ENCODE measurements around the gene TNFRSF6B.

TNFRSF6B gene

DNA sequence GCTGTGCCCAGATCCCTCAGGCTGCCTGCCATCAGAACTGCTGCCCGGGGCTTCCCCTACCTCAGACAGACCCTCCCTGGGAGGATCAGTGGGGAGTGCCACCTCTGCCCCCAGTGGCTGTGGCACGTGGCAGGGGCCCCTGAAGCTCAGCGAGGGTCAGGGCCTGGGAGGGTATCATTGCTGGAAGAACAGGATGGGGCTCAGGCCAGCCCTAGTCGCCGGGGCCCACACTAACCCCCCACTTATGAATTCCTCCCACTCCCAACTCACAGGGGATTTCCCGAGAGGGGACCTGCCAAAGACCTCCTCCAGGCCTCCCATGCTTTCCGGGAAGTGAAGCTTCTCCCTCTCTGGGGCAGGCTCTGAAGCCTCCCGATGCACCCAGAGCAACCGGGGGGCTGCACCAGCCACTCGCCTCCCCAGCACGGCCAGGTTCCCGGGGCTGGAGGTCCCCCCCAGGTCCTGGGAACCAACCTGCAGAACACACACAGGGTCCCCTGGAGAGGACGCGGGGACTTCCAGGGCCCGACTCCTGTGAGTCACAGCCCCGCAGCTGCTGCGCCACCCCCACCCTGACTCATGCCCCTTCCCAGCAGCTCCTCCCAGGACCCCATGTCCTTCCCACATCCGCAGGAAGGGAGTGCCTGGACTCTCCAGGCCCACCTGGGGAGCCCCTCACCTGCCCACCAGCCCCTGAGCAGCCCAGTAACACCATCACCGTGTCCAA is 2.5 kb downstream of the TNFRSF6B start:
- no peak for DNase-seq

DNA sequence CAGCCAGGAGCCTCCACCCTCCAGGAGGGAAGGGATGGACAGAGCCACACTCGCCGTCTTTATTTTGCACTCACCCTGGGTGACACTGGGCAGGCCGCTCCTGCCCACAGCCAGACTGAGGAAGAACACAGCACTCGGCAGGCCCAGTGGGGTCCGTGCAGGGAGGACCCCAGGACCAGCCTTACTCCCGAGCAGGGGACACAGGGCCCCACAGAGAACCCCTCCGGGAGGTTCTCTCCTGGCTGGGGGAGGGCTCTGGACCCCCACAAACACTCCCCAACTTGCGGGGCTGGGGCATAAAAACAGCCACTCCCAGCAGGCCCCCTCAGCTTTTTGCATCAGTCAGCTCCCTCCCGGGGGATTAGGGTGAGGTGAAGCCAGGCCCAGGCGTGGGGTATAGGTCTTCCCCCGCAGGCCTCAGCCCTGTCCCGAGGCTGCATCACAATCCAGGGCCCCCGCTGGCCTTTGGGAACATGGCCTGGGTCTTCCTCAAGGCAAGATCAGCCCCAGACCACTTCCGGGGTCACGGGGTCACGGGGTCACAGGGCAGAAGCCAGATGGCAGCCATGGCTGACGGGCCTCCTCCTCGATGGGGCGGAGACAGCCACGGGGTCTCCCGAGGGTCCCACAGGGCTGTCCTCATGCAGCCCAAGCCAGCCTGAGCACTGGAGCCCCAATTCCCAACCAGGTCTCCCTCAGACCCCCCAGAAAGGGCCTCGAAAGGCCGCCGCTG is 3.2 kb downstream of the TNFRSF6B start:
- DNase-seq, result no peak

DNA sequence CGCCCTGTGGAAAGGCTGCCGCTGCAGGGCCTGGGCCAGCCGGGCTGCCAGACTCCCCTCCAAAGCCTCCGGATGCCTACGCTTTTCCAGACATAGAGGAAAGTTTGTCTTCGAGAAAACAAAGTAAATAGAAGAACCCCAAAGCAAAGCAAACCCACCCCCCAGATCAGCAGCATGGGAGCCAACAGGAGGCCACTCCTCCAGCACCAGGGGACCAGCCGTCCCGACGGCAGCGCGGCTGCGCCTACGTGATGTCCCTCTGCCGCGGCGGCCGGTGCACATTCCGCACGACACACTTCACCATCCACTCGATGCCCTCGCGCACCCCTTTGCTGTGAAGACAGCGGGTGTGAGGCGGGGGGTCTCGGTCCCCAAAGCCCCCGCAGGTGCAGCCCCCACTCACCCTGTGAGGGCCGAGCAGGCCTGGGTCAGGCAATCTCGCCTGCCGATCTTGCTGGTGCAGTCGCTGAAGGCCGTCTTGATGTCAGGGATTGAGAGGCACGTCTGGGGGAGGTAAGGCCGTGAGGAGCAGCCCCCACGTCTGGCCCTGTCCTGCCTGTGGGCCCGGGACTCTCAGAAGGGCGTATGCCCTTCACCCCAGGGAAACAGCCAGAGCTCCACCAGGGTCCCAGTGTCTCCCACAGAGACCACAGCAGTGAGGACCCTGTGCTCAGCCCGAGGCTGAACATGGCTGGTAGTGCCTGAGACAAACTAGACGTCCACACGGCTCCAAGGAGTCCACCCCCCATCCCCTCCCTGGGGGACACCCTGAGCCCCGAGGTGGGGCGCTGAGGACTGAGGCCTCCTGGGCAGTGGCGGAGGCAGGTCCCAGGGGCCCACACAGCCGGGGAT is 4.0 kb downstream of the TNFRSF6B start:
- DNase-seq, result no peak

DNA sequence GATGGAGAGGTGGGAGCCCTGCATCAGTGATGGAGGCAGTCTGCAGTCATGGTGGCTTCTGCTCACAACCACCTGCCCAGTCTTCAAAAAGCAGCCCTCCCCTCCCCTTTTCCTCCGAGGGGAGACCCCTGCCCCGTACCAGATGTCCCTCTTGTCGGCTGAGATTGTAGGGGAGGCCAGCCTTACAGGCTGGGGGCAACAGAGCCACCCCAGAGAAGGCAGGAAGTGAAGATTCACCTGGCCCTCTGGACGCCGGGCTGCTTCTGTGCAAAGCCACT is 4.5 kb downstream of the TNFRSF6B start:
- DNase-seq, result no peak

DNA sequence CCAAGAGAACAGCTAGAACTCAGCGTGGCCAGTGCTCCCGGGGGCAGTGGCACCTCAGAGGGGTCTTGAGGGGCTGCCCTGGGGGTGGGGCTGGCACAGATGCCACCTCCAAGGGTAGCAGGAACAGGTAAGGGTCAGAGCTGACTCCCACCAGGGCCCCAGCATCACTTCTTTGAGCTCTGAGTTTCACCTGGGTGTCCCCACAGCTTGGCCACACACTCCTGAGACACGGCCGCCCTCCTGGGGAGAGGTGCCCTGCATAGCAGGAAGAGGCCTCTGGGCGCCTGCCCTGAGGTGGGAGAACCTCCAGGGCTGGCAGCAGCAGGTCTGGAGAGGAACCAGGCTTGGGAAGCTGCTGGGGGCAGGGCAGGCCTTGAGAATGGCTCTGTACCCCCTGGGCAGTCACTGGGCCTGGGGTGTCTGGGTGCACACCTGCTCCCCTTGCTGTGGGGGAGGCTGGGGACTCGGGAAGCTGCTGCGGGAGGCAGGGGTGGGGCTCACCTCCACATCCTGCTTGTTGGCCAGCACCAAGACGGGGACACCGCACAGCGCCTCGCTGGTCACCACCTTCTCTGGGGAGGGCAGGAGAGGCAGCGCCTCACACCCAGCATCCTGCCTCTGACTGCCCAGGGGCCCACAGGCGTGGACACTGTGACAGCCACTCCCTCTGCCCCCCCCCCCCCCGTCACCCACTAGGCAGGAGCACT is 5.0 kb downstream of the TNFRSF6B start:
- no peak for DNase-seq

DNA sequence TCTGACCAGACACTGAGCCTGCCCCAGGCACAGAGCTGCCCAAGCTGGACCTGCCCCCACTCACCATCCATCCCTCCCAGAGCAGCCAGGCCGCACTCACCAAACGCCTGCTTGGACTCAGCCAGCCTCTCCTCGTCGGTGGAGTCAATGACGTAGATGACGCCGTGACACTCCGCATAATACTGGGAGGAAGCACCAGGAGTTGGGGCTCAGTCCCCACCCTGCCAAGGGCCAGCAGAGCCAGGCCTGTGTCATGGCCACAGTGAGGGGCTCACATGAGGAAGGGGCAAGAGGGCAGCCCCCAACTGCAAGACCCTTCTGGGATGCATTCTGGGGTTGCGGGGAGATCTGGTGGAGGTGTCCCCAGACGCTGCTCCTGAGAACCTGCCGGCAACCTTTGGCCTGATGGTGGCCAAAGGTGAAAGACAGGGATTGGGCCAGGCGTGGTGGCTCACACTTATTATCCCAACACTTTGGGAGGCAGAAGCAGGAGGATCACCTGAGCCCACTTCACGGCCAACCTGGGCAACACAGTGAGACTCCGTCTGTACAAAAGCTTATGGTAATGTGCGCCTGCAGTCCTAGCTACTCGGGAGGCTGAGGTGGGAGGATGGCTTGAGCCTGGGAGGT is 5.7 kb downstream of the TNFRSF6B start:
- no peak for DNase-seq

DNA sequence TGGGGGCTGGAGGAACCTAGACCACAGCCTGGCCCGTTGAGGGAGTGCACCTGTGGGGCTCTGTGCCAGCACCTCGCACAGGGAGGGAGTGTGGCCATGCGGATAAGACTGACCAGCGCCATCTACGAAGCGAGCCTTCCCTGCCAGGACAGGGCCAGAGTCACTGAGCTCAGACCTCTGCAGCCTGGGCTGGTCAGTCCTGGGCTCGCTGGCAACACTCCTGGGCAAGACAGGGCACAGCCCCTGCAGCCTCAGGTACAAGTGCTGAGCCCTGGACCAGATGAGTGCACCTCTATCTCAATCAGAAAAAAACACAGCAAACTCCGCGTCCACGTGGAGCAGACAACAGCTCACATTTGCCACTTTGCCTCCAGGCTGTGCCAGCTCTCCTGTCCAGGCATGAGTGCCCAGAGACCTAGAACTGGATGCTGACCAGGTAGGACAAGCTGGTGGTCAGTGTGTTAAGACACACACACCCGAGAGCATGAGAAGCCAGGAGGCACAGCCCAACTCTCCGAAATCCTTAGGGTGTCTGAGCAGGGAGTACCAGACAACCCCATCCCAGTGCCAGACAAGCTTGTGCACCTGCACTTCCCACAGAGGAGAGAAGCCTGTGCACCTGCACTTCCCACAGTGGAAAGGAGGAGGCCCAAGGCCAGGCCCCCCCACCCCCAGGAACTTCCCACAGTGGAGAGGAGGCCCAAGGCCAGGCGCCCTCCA is 6.5 kb downstream of the TNFRSF6B start:
- no peak for DNase-seq

DNA sequence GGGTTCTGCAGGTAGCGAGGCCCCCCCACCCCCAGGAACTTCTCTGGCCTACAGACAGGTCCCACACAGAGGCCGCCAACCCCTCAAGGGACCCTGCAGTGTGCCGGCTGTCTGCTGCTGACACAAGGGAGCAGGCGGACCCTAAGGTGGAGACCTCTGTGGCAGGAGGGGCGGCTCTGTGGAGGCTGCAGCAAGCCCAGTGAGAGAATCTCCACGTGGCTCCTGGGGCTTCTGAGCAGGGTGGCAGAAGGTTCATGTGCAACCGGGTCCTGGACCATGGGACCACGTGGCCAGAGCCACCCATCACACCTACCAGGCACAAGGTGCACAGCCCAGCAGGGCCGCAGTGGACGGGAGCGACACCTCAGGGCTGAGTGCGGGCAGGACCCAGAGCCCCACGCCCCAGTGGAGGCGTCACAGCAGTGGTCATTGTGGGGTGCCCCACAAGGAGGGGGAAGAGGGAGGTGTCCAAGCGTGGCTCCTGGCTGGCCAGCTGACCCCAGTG is 7.1 kb downstream of the TNFRSF6B start:
- DNase-seq, result no peak

DNA sequence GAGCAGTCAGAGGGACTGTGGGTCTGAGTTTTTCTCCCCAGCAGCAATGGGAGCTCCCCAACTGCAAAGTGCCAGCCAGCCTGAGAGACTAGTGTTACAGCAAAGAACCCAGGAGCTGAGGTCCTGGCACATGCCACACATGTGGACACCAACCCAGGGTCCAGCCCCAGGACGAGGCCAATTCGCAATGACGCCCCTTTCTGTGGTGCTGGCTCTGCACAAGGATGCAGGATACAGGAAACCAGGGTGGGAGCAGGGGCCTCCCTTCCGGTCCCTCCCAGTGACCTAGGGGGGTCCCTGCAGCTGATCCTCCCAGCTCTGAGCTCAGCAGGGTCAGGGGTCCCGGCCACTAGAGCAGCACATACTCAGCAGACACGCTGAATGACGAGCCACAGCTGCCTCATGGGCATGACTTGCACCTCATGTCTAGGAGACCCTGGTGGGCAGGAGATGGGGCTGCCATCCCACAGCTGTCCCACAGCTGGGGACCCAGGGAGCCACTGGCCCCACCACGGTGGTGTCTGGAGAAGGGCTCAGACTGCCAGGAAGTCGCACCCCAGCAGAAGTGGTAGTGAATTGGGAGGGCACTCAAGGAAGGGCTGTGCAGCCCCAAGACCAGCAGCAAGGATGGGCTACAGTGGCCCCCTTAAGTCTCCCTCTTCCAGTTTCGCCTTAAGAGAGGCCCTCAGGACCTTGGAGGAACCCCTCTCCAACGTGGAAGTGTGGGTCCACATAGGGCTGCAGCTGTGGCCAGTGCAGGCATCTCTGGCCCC is 7.7 kb downstream of the TNFRSF6B start:
- no peak for DNase-seq

DNA sequence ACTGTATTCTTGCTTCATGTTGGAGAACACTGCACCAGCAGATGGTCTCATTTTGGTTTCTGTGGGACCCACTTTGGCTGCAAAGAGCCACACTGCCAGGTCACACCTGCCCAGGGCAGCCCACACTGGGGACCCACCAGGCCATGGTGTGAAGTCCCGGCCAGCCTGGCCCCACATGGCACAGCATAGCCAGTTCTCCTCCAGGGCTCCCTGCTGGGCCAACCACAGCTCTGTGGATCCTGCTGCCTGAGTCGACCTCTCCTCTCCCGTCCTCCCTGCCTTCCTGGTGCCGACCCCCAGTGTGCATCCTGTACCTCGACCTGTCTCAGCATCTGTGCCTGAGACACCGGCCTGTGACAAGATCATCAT is 8.3 kb downstream of the TNFRSF6B start:
- DNase-seq, result no peak

DNA sequence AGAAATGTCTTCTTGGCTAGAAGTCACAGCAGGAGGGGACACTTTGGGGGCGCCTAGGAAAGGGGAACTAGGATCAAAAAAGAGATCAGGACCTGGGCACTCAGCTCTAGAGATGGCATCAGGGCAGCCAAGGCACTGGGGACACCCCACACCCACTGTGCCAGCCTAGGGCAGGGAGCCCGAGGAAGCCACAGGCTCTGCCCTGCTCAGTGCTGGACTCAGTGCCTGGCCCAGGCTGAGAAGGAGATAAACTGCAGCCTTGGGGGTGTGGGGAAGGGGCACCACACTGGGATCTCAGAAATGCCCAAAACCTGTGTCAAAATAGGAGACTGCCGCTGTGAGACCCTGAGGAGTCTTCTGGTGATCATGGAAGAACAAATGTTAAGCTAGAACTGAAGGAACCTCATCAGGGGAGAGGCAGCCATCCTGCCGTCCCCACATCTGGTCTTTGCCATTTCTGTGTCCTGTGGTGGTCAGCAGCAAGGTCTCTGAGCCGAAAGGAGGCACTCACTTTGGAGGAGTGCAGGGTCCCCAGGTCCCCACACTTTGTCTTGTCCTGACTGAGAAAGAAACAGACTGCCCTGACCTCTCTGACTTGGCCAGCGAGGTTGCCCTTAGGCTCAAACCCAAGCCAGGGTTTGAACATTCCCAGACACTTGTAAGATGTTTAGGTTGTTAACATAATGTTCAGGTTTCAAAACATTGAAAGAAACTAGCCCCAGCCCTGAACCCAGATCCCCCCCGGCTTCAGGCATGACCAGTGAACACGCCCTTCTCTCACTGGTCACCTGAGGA is 9.0 kb downstream of the TNFRSF6B start:
- DNase-seq, result no peak

DNA sequence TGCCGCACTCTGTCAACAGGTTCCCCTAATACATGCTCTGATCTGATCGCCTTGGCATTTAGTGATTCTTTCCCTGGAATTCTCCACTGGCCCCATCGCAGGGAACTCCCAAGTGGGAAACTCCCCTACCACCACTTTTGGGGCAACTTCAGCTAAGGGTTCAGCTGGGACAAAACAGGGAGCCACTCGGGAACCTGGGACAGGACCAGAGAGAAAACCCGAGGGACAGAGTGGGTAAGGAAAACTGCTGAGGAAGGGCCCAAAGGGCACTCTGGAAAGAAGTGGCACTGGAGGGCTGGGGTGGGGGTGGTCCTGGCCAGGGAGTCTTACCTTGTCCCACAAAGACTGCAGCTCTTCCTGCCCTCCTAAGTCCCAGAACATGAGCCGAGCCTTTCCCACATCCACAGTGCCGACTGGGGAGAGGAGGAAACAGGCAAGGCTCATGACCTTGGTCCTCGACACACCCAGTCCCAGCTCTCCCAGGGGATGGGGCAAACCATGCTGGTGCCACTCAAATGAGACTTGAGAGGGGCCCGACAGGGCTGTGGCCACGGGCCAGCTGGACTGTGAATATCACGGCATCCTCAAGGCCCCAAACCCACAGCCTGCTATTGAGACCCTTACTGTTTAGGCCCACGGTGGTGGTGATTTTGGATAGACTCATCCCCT is 9.7 kb downstream of the TNFRSF6B start:
- DNase-seq, result no peak

DNA sequence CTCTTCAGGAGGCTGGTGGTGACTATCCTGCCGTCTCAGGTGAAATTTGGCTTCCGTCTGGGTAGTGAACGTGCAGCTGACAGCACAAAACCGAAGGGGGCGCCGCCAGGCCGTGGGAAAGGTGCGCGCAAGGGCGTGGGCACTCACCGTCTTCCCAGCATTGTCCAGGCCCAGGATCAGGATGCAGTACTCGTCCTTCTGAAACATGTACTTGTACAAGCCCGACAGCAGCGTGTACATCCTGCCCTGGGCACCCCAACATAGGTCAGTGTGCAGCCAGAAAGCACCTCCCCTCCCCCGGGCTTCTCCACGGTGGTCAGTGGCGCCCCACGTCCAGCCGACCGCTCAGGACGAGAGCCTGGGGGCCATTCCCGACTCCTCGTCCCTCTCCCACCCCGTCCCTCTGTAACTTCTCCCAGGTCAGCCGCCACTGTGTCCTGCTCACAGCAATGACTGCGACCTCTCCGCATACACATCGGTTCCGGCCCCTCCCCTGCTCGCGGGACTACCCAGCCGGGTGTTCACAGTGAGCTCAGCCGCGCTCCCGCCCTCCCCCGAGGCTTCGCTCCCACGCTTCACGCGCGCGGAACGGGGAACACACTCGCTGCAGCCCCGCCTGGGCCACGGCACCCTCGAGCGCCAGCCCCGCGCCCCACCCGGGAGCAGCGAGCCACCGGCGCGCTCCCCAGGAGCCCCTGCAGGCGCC is 10.6 kb downstream of the TNFRSF6B start:
- DNase-seq, result peak in 1 of 2 experiments; percentile 78

DNA sequence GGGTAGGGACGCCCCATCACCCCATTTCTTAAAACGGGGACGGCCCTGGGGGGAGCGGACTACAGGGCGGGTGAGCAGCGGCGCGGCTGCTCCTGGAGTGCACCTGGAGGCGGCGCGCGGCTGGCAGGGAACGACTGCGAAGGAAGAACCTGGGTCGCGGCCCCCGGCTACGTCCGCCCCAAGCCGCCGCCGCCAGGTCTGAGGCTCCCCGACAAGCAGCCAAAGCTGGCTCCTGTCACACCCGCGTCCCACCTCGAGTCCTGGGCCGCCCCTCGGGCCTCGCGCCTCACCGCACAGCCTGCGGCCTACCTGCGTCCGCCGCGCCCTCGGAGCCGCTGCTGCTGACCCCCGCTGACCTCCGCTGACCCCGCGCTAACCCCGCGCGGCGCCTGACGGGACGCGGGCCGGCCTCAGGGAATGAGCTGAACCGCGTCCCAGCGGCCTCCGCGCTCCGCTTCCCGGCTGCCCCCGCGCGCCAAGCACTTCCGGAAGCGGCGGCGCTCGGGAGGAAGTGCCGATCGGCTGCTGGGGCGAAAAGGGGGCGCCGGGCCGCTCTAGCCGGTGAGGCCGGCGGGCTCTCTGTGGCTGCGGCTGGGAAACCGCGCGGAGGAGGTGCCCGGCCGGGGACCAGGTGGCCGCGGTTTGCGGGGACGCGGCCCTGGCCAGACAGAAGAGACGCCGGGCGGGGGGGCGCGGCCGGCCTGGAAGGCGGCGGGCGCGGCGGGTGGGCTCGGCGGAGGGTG is 11.3 kb downstream of the TNFRSF6B start, which contains the start of the genes ARFRP1 and ZGPAT:
Gene ARFRP1, minus strand, starts transcription at position 419 of the 743 bp plus-strand sequence. CDS start 885 bp downstream, outside the sequence.
Gene ZGPAT, plus strand, starts transcription at position 482 of the 743 bp plus-strand sequence. CDS start 542 bp downstream, outside the sequence.
- DNase-seq, result peak; percentile 52 to 95

DNA sequence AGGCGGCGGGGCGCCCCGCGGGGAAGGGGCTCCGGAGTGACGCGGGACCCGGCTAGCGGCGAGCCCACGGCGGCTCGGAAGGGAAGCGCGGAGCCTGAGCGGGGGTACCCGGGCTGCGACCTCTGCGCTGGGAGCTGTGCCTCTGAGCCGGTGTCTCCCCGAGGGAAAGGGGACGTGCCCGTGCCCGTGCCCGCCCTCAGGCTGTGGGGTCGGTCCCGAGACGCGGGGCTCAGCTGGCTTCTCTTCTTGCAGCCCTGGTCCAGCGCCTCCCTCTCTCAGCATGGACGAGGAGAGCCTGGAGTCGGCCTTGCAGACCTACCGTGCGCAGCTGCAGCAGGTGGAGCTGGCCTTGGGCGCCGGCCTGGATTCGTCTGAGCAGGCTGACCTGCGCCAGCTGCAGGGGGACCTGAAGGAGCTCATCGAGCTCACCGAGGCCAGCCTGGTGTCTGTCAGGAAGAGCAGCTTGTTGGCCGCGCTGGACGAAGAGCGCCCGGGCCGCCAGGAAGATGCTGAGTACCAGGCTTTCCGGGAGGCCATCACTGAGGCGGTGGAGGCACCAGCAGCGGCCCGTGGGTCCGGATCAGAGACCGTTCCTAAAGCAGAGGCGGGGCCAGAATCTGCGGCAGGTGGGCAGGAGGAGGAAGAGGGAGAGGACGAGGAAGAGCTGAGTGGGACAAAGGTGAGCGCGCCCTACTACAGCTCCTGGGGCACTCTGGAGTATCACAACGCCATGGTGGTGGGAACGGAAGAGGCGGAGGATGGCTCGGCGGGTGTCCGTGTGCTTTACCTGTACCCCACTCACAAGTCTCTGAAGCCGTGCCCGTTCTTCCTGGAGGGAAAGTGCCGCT is 12.1 kb downstream of the TNFRSF6B start:
- peak; percentile 31 to 65 for DNase-seq

DNA sequence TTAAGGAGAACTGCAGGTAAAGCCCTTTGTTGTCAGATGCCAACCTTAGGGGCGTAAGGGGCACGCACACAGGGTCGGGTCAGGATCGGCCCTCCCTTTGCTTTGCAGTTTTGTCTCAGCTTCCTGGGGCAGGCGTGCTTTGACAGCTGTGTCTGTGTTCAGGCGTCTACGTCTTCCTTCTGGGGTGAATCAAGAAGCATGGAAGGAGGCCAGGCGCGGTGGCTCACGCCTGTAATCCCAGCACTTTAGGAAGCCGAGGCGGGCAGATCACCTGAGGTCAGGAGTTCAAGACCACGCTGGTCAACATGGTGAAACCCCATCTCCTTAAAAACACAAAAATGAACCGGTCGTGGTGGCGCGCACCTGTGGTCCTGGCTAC is 12.7 kb downstream of the TNFRSF6B start:
- DNase-seq, result no peak

DNA sequence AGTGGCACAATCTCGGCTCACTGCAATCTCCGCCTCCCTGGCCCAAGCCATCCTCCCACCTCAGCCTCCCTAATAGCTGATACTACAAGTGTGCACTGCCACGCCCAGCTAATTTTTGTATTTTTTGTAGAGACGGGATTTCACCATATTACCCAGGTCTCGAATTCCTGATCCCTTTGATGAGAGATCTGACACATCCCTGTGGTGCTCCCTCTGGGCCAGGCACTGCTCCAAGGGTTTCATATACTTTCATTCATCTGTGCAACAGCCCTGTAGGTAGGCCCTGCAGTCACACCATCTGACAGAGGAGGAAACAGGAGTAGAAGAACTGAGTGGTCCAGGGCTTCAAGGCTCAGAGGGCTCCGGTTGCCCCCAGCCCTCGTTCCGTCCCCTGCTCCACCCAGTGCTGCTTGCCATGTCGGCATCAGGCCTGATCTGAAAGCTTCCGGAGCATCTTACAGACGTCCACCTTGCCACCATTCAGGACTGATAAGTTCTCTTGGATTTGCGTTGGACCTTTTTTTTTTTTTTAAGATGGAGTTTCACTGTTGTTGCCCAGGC is 14.7 kb downstream of the TNFRSF6B start:
- DNase-seq, result no peak

Measured in NCI-H526 (cell line).